Activated effector memory CD4-positive, alpha-beta T cell treated with anti-CD3 and anti-CD28 coated beads, Interleukin-2, amount 50 U/mL, for 16 hours (primary cell): Measurements from ENCODE around the gene KIF1B.
"Not testable (repeated sequence)": the region's sequence is repeated elsewhere in the genome, so short reads cannot be mapped to it uniquely, and the experiment has no call there.

Experiments used
- DNase-seq: peaks from one replicate; pipeline ENCODE4 v3.0.0-alpha.2; 2020

The KIF1B gene

DNA sequence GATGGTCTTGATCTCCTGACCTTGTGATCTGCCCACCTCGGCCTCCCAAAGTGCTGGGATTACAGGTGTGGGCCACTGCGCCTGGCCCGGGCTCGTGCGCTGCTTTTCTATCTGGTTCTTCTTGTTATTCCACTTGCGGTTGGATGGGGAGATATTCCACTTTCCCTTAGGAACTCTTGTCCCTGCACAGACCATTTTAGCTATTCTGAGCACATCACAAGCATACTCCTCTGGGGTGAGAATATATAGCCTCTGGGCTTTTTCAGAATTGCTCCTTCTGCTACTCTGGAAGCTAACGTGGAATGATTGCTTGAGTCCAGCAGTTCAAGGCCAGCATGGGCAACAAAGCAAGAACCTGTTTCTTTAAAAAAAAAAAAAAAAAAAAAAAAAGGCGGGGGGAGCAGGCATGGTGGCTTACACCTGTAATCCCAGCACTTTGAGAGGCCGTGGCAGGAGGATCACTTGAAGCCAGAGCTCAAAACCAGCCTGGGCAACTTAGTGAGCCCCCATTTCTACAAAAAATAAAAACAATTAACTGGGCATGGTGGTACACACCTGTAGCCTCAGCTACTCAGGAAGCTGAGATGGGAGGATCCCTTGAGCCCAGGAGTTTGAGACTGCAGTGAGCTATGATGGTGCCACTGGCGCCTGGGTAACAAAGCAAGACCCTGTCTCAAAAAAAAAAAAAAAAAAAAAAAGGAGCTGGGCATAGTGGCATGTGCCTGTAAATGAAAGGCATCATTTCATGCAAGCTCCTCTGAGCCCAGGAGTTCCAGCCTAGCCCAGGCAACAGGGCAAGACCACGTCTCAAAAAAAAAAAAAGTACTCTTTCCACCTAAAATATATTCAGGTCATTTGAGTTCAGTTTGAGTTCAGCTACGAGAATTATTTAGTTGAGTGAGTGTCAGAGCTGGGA is 176.6 kb downstream of the KIF1B start:
- DNase-seq, result no peak

DNA sequence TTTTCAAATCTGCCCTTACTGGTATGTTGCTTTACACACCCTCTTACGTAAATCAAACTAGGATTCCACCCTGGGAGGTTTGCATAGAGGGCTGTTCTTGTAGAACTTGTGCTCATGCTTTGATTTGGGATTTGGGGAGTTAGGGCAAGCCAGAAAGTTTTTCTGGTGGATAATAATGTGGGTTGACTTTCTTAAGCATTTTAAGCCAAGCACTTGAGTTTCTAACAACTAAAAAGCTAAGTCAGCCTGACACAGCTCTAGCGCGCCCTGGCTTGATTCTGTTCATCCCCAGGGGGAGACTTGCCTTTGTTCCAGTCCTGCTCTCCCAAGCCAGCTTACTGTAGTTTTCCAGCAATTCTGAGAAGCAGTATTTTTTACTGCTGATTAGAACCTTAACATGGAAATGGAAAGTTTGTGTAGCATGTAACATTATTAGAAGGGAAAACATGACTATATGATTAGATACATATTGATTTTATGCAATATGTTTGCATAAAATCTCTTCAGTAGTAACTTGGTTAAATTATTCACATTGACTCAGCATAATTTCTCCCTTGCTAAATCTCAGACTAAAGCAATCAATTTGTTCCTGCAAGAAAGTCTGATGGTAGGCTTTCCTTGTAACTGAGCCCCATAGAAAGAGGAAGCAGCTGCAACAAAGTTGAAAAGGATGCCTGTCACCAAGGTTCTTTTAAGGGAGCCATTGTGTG is 177.5 kb downstream of the KIF1B start:
- no peak for DNase-seq

DNA sequence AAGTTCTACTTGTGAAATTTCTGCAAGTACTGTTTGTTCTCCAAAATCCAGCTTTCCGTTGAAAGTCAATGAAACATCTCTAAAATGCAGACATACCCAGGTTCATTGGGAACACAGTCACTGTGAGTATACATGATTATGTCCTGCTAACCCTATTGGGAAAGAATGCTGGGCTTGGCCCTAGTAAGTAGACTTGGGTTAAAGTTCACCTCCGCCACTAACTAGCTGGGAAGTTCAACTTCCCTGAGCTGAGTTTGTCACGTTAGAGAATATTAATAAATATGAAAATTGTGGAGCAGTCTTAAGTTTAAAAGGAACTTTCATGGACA is 178.0 kb downstream of the KIF1B start:
- no peak for DNase-seq

DNA sequence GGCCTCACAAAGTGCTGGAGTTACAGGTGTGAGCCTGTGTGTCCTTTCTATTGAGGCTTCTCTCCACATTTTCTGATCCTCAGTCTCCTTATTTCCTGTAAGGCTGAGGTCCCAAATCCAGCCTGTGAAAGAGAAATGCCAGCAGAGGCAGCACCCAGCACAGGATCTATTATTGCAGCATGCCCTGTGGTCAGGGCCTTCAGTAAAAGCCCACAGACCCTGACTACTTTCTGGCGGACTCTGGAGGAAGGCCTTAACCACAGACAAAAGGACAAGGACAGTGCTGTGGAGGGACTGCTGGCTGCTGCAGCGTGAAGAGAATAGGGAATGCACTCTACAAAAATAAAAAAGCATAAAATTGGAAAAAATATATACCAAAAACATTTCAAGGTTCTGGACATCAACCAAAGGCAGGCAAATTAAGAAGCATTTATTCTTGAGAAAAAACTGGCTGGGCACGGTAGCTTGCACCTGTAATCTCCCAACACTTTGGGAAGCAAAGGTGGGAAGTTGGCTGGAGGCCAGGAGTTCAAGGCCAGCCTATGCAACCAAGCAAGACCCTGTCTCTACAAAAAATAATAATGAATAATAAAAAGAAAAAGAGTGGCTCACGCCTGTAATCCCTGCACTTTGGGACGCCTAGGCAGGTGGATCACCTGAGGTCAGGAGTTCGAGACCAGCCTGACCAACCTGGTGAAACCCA is 179.1 kb downstream of the KIF1B start:
- no peak for DNase-seq

DNA sequence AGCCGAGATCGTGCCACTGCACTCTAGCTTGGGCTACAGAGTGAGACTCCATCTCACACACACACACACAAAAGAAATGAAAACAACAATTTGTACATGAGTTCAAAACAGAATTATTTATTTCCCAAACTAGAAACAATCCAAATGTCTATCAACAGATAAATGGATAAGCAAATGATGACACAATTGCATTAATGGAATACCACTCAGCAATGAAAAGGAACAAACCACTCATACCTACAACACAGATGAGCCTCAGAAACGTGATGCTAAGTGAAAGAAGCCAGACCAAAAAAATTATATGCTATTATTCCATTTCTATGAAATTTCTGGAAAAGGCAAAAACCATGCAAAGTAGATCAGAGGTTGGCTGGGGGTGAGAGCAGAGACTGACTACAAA is 186.5 kb downstream of the KIF1B start:
- no peak for DNase-seq

DNA sequence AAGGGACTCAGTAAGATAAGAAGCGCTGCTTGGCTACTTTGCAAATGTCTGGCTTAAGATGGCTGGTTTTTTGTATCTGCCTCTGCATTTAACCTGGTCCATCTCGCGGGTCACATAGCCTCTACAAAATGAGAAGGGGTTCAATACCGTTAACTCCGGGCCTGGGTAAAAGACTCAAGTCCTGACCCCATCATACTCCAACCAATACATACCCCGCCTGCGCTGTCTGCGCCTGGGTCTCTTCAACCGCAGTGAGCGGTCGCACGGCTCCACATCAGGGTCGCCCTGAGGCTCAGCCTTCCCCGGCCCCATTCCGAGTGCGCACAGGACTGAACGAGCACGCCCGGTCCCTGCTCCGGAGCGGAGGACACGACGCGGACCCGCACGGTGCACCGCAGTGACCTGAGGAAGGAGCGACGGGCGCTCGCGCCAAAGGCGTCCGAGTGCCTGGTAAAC is 187.9 kb downstream of the KIF1B start:
- DNase-seq, result no peak

DNA sequence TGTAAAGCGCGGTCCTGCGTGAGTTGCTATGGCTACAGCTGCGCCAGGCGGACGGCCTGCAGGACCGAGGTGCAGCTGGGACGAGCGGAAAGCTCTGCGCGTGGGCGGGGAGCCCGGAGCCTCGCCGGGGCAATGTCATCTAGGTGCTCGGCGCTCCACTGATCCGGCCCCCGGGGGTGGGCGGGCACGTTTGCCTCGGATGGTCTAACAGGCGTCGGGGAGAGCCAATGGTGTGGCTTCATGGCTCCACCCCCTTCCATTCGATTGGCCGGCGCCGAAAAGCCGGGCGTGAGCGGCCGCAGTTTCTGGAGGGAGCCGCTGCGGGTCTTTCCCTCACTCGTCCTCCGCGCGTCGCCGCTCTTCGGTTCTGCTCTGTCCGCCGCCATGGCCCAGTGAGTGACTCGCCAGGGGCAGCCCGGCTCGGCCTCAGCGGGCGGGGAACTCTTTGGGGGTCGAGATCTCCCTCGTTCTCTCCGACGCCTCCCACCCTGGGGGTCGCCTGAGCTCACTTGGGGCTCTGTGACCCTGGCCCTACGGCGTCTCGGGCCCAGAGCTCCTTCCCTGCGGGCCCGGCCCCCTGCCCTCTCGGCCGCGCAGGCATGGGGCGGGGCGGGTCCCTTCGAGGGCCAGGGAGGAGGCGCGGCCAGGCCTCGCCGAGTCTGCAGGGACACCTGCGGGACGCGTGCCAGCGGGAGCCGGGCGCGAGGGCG is 188.5 kb downstream of the KIF1B start, which contains the start of gene PGD:
TSS of gene PGD (plus strand) at position 331 of the 710 bp plus-strand sequence. CDS start at position 385, 54 bp downstream.
- DNase-seq, result peak; percentile 99

DNA sequence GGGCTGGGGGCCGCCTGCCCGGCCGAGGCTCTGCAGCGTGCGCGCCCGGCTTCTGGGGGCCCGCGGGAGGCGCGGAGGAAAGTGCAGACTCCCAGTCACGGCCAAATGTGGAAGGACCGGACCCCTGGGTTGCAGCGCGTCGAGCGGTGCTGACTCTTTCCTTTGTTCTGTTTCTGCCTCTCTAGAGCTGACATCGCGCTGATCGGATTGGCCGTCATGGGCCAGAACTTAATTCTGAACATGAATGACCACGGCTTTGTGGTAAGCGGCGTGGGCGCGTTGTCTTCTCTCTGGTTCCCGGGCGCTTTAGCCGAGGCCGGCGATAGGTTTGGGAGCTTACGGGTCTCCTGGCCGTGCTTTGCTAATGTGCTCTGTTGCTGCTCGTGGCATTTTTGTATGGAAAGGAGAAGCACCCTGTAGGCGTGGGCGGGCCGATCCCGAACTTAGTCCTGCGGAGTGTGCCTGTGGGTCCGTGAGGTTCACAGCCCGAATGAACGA is 189.1 kb downstream of the KIF1B start:
- peak; percentile 63 for DNase-seq

DNA sequence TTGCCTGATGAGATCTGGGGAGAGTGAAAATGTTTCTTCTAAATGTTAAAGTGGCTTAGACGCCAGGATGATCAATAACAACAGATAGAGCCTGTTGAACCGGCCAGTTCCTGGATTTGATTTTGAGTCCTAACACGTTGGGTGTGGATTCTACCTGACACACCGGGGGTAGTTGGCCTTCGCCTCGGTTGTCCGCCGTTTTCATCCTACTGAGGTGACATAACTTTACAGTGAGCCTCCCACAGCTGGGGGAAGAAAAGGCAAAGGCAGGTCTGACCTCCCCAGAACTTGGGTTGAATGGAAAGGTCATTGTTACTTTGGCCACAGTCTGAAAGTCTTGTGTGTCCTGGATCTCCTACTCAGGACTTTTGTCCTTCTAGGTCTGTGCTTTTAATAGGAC is 189.6 kb downstream of the KIF1B start:
- no peak for DNase-seq

DNA sequence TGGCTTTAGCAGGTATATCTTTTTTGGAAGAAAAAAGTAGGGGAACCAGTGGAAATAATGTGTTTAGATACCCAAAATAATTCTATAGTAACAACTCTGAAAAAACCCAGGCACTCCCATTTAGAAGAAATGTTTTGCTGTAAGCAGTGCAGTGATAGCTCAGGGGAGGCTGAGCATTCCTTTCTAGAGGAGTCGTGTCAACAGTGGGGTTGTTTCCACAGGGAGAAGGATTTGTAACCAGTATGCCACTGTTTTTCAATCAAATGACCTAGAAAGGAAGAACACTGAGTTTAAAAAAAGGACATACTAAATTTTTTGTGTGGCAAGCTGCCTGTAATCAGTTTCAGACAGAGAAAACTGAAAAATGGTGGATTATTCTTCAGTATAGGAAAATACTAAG is 190.9 kb downstream of the KIF1B start:
- no peak for DNase-seq

DNA sequence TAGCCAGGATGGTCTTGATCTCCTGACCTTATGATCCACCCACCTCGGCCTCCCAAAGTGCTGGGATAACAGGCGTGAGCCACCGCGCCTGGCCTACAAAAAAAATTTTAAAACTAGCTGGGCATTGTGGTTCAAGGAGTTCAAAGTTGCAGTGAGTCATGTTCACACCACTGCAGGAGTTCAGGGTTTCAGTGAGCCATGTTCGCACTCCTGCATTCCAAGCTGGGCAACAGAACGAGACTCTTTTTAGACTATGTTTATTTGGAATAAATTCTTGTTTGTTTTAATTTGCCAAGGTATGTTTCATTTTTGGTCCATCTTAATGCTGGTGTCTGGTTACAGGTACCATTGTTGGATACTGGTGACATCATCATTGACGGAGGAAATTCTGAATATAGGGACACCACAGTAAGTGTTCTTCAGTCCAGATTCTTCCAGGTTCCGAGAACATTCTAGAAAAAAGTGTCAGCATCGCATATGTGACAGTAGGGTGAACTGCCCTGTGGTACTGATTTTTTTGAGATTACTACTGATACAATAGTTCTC is 192.4 kb downstream of the KIF1B start:
- DNase-seq, result no peak

DNA sequence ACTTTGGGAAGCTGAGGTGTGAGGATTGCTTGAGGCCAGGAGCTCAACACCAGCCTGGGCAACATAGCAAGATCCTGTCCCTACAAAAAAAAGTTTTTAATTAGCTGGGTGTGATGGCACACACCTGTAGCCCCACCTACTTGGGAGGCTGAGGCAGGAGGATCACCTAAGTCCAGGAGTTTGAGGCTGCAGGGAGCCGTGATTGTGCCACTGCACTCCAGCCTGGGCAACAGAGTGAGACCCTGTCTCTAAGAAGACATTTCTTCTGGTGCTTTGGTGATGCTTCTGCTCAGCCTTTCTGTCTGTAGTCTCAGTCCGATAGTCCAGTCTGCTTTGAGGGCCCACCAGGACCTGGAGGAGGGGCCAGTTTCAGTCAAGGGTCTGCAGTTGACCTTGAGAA is 196.8 kb downstream of the KIF1B start:
- no peak for DNase-seq

DNA sequence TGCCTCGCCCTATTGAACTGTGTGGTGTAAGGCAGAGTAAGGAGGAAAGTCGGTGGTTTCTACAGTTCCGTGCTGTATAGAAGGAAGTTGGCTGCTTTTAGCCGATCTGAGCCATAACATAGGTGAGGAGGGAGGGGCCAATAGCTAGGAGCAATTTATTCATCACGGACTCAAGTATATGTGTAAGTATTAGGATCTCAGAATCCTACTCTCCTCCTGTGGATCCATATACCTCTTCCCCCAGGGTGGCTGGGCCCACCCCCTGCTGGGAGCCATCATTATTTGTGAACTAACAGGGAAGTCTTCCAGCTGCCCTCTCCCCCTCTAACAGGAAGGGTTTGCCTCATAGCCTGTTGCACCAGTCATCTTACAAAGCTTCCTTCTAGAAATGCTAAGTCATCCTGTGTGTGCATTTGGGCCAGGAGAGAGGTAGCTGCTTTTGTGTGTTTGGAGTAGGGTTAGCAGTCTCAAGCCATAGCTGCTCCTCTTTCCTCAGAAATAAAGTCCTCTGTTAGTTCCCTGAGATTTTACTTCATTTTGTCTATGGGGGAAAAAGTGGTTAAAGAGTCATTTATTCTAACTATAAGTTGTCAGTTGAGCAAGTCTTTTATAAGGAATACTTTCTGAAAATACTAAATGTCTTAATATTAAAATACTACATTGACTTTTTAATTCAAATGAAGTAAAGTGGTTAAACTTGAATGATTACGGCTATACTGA is 205.0 kb downstream of the KIF1B start:
- DNase-seq, result no peak

DNA sequence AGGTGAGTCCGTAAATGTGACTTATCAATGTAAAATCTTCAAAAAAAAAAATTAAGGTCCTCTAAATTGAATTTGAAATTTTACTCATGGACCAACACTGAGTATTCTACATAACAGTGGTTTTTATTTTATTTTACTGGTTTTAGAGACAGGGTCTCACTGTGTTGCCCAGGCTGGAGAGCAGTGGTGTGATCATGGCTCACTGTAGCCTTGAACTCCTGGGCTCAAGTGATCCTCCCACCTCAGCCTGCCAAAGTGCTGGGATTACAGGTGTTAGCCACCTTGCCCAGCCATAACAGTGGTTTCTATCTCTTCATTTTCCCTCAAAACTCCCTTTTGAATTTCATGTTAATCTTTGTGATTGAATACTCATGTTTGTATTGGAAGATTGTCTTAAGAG is 205.6 kb downstream of the KIF1B start:
- not testable (repeated sequence) for DNase-seq

DNA sequence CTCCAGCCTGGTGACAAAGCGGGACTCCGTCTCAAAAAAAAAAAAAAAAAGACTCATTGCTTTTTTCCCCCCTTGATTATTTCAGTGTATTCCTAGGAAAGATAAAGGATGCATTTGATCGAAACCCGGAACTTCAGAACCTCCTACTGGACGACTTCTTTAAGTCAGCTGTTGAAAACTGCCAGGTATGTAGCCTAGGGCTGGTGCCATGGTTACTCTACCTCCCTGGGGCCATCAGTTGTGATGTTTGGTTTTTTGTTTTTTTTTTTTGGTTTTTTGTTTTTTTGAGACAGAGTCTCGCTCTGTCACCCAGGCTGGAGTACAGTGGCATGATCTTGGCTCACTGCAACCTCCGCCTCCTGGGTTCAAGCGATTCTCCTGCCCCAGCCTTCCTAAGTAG is 208.4 kb downstream of the KIF1B start:
- DNase-seq, result not testable (repeated sequence)

DNA sequence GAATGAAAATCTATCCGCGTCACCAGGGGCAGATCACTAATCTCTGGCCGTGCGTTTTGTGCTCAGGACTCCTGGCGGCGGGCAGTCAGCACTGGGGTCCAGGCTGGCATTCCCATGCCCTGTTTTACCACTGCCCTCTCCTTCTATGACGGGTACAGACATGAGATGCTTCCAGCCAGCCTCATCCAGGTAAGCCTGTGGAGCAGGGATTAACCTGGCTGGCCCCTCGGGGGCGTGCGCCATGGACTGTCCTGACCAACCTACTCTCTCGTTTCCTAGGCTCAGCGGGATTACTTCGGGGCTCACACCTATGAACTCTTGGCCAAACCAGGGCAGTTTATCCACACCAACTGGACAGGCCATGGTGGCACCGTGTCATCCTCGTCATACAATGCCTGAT is 209.0 kb downstream of the KIF1B start:
- DNase-seq, result no peak

DNA sequence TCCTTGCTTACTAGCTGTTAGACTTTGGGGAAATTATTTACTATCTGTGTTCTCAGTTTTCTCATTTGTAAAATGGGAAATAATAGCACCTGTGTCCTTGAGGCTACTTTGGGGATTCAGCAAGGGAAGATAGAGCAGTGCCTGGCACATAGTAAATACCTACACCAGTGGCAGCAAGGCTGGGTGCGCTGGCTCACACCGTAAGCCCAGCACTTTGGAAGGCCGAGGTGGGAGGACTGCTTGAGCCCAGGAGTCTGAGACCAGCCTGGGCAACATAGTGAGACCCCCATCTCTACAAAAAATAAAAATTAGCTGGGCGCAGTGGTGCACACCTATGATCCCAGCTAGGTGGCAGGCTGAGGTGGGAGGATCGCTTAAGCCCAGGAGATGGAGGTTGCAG is 211.3 kb downstream of the KIF1B start:
- no peak for DNase-seq

DNA sequence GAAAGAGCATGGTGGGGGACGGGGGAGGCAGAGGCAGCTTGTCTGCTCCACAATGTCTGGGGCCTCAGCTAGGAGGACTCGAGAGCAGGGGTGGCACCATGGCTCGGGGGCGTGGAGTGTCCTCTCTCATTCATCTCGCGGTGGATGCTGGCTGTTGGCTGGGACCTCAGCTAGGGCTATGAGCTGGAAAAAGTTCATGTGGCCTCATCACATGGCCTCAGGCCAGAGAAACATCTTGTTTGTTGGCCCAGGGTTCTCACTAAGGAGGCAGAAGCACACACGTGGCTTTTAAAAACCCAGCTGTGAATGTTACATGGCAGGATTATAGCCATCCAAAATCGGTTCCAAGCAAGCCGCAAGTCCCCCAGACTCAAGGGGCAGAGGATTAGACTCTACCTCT is 213.7 kb downstream of the KIF1B start:
- no peak for DNase-seq

DNA sequence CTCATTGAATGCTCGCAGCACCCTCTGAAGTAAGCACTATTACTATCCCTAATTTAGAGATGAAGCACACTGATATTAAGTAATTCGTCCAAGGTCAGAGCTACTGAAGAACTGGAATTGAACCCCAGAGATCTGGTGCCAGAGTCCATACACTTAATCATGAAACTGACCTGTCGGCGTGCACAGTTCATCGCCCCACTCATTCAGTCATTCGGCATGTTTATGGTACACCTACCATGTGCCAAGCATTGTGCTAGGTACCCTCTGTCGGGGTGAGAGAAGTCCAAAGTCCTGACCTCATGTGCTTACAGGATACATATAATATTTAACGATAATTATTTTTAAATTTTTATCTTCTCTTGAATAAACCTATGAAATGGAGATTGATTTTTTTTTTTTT is 214.3 kb downstream of the KIF1B start:
- no peak for DNase-seq

DNA sequence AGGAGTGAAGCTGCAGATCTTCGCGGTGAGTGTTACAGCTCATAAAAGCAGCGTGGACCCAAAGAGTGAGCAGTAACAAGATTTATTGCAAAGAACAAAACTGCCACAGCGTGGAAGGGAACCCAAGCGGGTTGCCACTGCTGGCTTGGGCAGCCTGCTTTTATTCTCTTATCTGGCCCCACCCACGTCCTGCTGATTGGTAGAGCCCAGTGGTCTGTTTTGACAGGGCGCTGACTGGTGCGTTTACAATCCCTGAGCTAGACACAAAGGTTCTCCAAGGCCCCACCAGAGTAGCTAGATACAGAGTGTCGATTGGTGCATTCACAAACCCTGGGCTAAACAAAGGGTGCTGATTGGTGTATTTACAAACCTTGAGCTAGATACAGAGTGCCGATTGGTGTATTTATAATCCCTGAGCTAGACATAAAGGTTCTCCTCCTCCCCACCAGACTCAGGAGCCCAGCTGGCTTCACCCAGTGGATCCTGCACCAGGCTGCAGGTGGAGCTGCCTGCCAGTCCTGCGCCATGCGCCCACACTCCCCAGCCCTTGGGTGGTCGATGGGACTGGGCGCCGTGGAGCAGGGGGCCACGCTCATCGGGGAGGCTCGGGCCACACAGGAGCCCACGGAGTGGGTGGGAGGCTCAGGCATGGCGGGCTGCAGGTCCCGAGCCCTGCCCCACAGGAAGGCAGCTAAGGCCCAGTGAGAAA is 215.6 kb downstream of the KIF1B start:
- DNase-seq, result not testable (repeated sequence)

DNA sequence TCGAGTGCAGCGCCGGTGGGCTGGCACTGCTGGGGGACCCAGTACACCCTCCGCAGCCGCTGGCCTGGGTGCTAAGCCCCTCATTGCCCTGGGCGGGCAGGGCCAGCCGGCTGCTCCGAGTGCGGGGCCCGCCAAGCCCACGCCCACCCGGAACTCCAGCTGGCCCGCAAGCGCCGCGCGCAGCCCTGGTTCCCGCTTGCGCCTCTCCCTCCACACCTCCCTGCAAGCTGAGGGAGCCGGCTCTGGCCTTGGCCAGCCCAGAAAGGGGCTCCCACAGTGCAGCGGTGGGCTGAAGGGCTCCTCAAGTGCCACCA is 216.1 kb downstream of the KIF1B start:
- not testable (repeated sequence) for DNase-seq
